ENCODE results near the gene CNTNAP2. TPM values are rescaled to one million over a fixed set of nuclear protein-coding genes. Genes with fewer than 3 reads are reported as not detected.

The CNTNAP2 gene
- total and polyA plus RNA-seq, 4 donors = 0.14 to 2.3 (median 1.1) TPM

DNA sequence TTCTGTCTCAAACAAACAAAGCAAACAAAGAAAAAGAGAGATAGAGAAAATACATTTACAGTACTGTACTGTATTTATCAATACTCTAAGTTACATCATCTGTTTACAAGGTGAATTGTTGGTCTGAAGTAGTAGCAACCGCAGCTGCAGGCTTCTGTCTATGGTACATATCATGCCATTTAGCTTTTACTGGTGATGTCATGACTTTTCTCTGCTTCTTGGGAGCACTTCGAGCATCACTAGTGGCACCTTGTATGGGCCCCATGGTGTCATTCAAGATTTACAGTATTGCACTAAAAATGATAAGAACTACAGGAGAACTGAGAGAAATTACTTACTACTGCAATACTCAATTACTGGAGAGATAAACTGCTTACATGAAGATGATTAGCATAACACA is 826.9 kb downstream of the CNTNAP2 start:
- Histone ChIP-seq H3K9me3 (ENCODE audit: control insufficient read depth in 4 of 4, low read length in 3 of 4) (no peaks in the 10 kb centered on the region), H3K27me3 (ENCODE audit: control insufficient read depth in 4 of 4, insufficient read depth in 4 of 4, low read length in 3 of 4) (no peaks in the 10 kb centered on the region), H3K4me1 (ENCODE audit: control insufficient read depth in 4 of 4, insufficient read depth in 4 of 4, low read length in 3 of 4) (no peaks in the 10 kb centered on the region), H3K27ac (ENCODE audit: low read depth in 1 of 2, low read length in 2 of 2) (no peak overlapping the region), H3K4me3 (ENCODE audit: low read depth in 1 of 3, low read length in 3 of 3) (no peak overlapping the region), H3K9ac (ENCODE audit: low read depth in 1 of 2, low read length in 2 of 2) (no peak overlapping the region), H3K36me3 (ENCODE audit: control insufficient read depth in 4 of 4, insufficient read depth in 3 of 4, low read depth in 1 of 4, low read length in 3 of 4) (no peaks in the 10 kb centered on the region)
- 69% methylated on average over 2 of the region's 2 CpGs for WGBS
- TF ChIP-seq SP1 (IDR thresholded peaks at IDR 0.05) = no peak
- TF ChIP-seq HNF4G (IDR thresholded peaks at IDR 0.05) = no peak
- TF ChIP-seq RXRA (IDR thresholded peaks at IDR 0.05) = no peak
- no peak for TF ChIP-seq HNF4A (conservative IDR thresholded peaks at IDR 0.05)
- TF ChIP-seq TAF1 (conservative IDR thresholded peaks at IDR 0.05) = no peak
- TF ChIP-seq, protein P1, sequence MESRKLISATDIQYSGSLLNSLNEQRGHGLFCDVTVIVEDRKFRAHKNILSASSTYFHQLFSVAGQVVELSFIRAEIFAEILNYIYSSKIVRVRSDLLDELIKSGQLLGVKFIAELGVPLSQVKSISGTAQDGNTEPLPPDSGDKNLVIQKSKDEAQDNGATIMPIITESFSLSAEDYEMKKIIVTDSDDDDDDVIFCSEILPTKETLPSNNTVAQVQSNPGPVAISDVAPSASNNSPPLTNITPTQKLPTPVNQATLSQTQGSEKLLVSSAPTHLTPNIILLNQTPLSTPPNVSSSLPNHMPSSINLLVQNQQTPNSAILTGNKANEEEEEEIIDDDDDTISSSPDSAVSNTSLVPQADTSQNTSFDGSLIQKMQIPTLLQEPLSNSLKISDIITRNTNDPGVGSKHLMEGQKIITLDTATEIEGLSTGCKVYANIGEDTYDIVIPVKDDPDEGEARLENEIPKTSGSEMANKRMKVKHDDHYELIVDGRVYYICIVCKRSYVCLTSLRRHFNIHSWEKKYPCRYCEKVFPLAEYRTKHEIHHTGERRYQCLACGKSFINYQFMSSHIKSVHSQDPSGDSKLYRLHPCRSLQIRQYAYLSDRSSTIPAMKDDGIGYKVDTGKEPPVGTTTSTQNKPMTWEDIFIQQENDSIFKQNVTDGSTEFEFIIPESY (IDR thresholded peaks at IDR 0.05) = no peak
- no peak for TF ChIP-seq FOXA2 (IDR thresholded peaks at IDR 0.05)
- TF ChIP-seq YY1 (IDR thresholded peaks at IDR 0.05) = no peak
- TF ChIP-seq FOXA1 (IDR thresholded peaks at IDR 0.05) = no peak
- TF ChIP-seq, protein P2, sequence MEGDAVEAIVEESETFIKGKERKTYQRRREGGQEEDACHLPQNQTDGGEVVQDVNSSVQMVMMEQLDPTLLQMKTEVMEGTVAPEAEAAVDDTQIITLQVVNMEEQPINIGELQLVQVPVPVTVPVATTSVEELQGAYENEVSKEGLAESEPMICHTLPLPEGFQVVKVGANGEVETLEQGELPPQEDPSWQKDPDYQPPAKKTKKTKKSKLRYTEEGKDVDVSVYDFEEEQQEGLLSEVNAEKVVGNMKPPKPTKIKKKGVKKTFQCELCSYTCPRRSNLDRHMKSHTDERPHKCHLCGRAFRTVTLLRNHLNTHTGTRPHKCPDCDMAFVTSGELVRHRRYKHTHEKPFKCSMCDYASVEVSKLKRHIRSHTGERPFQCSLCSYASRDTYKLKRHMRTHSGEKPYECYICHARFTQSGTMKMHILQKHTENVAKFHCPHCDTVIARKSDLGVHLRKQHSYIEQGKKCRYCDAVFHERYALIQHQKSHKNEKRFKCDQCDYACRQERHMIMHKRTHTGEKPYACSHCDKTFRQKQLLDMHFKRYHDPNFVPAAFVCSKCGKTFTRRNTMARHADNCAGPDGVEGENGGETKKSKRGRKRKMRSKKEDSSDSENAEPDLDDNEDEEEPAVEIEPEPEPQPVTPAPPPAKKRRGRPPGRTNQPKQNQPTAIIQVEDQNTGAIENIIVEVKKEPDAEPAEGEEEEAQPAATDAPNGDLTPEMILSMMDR (IDR thresholded peaks at IDR 0.05; ENCODE audit: low read depth, low read length, missing input control) = no peak
- TF ChIP-seq NR2F2 (IDR thresholded peaks at IDR 0.05) = no peak
- TF ChIP-seq, protein P3, sequence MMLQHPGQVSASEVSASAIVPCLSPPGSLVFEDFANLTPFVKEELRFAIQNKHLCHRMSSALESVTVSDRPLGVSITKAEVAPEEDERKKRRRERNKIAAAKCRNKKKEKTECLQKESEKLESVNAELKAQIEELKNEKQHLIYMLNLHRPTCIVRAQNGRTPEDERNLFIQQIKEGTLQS (IDR thresholded peaks at IDR 0.05) = no peak
- TF ChIP-seq EGR1 (IDR thresholded peaks at IDR 0.05; ENCODE audit: low read depth in 2 of 2) = no peak
- no peak for TF ChIP-seq GABPA (IDR thresholded peaks at IDR 0.05 in 1 of 2, conservative IDR thresholded peaks at IDR 0.05 in 1 of 2)
- DNase-seq (ENCODE audit: low spot score) = no peak

DNA sequence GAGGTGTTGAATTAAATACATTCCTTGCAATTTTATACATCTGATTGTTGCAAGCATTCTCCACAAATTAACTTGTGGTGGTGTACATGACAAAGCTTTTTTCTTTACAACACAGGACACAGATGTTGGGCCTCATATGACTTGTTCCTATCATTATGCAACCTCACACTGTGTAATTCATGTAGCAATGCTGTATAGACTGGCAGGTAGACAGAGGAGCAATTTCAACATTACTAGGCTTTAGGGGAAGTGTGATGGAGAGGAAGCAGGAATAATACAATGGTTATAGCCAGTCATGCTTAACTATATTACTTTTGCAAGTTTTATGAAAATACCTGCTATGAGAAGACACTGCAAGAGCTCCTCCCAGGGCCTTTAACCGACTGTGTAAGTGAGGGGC is 832.1 kb downstream of the CNTNAP2 start:
- Histone ChIP-seq H3K4me1 (ENCODE audit: control insufficient read depth in 4 of 4, insufficient read depth in 4 of 4, low read length in 3 of 4) (no peaks in the 10 kb centered on the region), H3K36me3 (ENCODE audit: control insufficient read depth in 4 of 4, insufficient read depth in 3 of 4, low read depth in 1 of 4, low read length in 3 of 4) (no peaks in the 10 kb centered on the region), H3K27ac (ENCODE audit: low read depth in 1 of 2, low read length in 2 of 2) (no peak overlapping the region), H3K27me3 (ENCODE audit: control insufficient read depth in 4 of 4, insufficient read depth in 4 of 4, low read length in 3 of 4) (no peaks in the 10 kb centered on the region), H3K9ac (ENCODE audit: low read depth in 1 of 2, low read length in 2 of 2) (no peak overlapping the region), H3K4me3 (ENCODE audit: low read depth in 1 of 3, low read length in 3 of 3) (no peak overlapping the region), H3K9me3 (ENCODE audit: control insufficient read depth in 4 of 4, low read length in 3 of 4) (no peaks in the 10 kb centered on the region)
- WGBS = 54% methylated on average over 1 of the region's 1 CpG
- no peak for TF ChIP-seq TAF1 (conservative IDR thresholded peaks at IDR 0.05)
- TF ChIP-seq, protein P1 (IDR thresholded peaks at IDR 0.05) = no peak
- TF ChIP-seq YY1 (IDR thresholded peaks at IDR 0.05) = no peak
- TF ChIP-seq FOXA2 (IDR thresholded peaks at IDR 0.05) = no peak
- no peak for TF ChIP-seq RAD21 (IDR thresholded peaks at IDR 0.05)
- TF ChIP-seq, protein P4, sequence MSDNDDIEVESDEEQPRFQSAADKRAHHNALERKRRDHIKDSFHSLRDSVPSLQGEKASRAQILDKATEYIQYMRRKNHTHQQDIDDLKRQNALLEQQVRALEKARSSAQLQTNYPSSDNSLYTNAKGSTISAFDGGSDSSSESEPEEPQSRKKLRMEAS (IDR thresholded peaks at IDR 0.05) = no peak
- TF ChIP-seq NR2F2 (IDR thresholded peaks at IDR 0.05) = no peak
- DNase-seq (ENCODE audit: low spot score) = no peak
